AG09319 (cell line): ENCODE measurements around the gene DCAF8.

Source experiments
- DNase-seq: peaks from one replicate; pipeline ENCODE4 v3.0.0-alpha.2; 2010; ENCODE audit warnings: low read depth; ENCODE audit errors: extremely low read depth
- TF ChIP-seq, protein P1 (sequence below): IDR thresholded peaks from 2 replicates; pipeline ENCODE4 v1.5.1; 2011; ENCODE audit warnings: low read depth, mild to moderate bottlenecking, inconsistent platforms, low read length, moderate library complexity

DCAF8 gene

DNA sequence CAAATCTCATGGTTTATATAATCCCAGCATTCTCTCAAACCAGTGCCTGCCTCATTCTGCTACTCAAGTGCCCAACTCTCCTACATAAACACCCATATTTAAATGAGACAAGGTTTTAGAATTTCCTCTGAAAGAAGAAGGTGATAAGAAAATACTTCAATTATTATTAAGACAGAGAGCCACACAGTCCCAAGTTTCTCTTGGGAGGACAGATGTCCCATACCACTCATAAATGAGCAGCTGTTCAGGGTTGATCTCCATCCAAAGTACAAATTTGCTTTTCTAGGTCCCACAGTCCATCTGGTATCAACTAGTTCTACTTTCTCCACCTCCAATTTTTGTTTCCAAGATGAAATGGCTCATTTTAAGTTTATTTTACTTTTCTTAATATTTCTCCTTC, 11.3 kb downstream of the DCAF8 start:
- TF ChIP-seq, protein P1, sequence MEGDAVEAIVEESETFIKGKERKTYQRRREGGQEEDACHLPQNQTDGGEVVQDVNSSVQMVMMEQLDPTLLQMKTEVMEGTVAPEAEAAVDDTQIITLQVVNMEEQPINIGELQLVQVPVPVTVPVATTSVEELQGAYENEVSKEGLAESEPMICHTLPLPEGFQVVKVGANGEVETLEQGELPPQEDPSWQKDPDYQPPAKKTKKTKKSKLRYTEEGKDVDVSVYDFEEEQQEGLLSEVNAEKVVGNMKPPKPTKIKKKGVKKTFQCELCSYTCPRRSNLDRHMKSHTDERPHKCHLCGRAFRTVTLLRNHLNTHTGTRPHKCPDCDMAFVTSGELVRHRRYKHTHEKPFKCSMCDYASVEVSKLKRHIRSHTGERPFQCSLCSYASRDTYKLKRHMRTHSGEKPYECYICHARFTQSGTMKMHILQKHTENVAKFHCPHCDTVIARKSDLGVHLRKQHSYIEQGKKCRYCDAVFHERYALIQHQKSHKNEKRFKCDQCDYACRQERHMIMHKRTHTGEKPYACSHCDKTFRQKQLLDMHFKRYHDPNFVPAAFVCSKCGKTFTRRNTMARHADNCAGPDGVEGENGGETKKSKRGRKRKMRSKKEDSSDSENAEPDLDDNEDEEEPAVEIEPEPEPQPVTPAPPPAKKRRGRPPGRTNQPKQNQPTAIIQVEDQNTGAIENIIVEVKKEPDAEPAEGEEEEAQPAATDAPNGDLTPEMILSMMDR = no peak
- DNase-seq = no peak

DNA sequence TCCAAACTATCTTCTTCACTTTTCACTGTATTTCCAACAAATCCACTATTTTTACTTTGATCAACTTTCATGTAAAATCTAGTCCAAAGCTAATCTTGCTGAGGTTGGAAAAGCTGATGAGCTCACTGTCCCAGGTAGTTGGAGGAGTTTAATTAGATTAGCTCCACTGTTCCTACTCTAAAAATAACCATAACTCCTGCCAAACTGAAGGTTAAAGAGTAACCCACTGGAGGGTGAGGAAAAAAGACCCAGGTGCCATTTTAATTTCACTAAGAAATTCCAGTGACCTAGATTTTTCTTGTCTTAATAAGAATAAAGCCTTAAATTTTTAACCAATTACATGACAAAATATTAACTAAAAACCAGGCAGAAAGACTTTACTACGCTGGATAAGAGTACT, 15.3 kb downstream of the DCAF8 start:
- TF ChIP-seq, protein P1 = no peak
- DNase-seq = no peak

- DNase-seq = no peak
- TF ChIP-seq, protein P1 = no peak
Measured at GRCh38 chr1:160245434-160245833, 16.9 kb downstream of the DCAF8 start.

DNA sequence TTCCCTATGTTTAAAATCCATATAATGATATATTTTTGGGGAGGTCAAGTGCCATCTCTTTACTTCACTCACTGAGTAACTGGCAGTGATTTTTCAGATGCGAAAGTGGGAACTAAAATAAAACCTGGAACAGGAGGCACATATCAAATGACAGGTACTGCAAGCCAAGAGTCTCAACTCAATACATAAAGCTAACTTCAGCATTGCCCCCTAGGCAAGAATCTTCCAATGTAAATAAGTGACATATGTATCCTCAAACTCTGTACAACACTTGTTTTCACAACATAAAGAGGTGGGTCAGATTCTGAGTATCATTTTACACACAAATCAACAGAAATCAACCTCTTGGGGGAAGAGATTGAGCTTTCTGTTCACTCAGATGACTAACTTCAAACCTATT, 18.1 kb downstream of the DCAF8 start:
- TF ChIP-seq, protein P1 = no peak
- DNase-seq = no peak

DNA sequence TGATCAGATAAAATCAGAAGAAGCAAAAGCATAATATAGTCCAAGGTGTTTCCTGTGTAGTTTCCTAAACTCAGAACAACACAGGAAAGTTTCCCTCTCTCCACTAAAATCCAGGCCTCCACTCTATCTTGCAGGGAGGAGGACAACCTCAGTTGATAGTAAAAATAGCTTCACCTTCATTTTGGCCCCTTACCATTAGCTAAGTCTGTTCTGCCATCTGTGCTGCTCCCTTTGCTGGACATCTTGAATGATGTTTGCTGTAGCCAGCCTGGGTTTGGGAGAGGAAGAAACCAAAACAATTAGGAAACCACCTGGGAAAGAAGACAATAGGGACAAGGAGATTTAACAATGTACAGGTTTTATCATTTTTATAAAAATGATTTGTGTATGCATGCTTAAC, 18.6 kb downstream of the DCAF8 start:
- TF ChIP-seq, protein P1 = no peak

DNA sequence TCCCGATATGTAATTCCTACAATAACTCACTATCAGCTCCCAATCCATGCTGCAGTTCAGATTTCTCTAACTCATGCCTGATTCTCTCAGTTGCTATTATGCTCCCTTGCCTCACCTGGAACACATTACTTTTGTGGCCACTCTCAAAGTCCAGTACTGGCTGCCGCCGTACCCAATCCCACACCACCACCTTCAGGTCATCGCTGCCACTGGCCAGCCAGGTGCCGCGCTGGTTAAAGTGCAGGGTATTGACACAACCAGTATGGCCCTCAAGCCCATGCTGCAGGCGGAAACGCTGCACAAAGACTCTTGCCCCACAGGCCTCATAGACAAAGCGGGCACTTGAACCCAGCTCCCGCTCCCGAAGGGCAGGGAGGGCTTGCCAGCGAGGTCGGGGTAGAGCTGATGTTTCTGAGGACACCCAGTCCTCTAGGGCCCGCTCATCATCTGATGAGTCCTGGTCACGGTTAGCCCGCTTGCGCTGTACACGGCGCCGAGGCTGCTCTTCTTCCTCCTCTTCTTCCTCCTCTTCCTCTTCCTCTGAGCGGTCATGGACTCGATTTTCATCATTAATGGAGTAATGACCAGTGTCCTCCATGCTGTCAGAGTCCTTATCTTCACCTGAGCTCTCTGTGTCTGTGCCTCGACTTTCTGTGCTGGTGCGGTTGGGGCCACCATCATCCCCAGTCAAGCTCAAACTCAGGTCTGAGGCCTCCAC, 22.6 kb downstream of the DCAF8 start:
- TF ChIP-seq, protein P1 = no peak
- no peak for DNase-seq

More for the DNA sequence above, 18.6 kb downstream of the DCAF8 start:
- DNase-seq = no peak

DNA sequence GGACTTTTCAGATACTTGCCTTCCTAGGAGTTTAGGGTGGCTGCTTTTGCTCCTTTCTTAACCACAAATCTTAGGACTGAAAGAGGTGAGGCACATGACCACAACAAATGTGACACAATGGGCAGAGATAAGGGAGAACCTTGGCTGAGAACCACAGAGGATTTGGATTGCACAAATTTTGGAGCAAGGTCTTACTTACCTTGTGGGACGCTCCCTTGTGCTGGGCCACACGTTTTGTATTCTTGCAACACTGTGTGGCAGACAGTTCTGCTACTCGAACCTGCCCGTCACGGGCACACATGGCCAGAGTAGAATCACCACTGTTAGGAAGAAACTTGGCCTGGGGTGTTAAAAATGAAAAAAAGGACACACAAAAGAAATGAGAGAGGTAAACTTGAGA, 23.9 kb downstream of the DCAF8 start:
- DNase-seq = no peak
- TF ChIP-seq, protein P1 = no peak
